SK-N-SH (cell line): ENCODE data around the gene AMD1. TPM values are rescaled to one million over a fixed set of nuclear protein-coding genes. Genes with fewer than 3 reads are reported as not detected.

Experiments used
- CTCF ChIA-PET: fragments of 300-600, 350-600 bp; formaldehyde crosslinking; extraction: SDS; loops from one replicate; lab custom pipeline; 2021; lab: Yijun Ruan, JAX
- POLR2A ChIA-PET: fragments of 350-600 bp; sonication (Branson Sonifier 250); formaldehyde crosslinking; extraction: SDS; loops from one replicate; lab custom pipeline; 2020; ENCODE audit warnings: antibody characterized with exemption, inconsistent platforms; lab: Yijun Ruan, JAX
- DNase-seq: peaks from one replicate; pipeline ENCODE4 v3.0.0; 2012
- H2AFZ ChIP-seq: fragments of 200-600 bp; sonication (generic); 2 replicates; pipeline ENCODE4 v1.8.1; 2016; ENCODE audit warnings: antibody characterized with exemption, mild to moderate bottlenecking, low read depth
- H3F3A ChIP-seq: fragments of 200-600 bp; sonication (generic); replicated peaks from 2 replicates; pipeline ENCODE3; 2016; ENCODE audit warnings: antibody characterized with exemption, mild to moderate bottlenecking; ENCODE audit not compliant: insufficient read depth
- H3K27ac ChIP-seq, 2 experiments: fragments of 200-500 bp in 1 of 2; fragments of 200-600 bp in 1 of 2; sonication (Bioruptor generic) in 1 of 2; sonication (generic), shearing (Covaris generic) in 1 of 2; 2 replicates each; pipeline versions ENCODE4 v1.5.1 to v1.6.1; 2014 to 2016; ENCODE audit warnings: low read depth in 2 of 2, inconsistent platforms in 1 of 2, low read length in 1 of 2, mild to moderate bottlenecking in 1 of 2, mixed read lengths in 1 of 2
- H3K27me3 ChIP-seq: fragments of 200-600 bp; sonication (generic), shearing (Covaris generic); 2 replicates; pipeline ENCODE4 v1.6.1; 2016; ENCODE audit warnings: mixed run types; ENCODE audit not compliant: insufficient read depth
- H3K36me3 ChIP-seq, 2 experiments: fragments of 200-500 bp in 1 of 2; fragments of 200-600 bp in 1 of 2; sonication (Bioruptor generic) in 1 of 2; sonication (generic) in 1 of 2; replicated peaks in 1 of 2; 2 replicates each; pipeline versions ENCODE3 to v1.5.1; 2014 to 2016; ENCODE audit warnings: low read length in 1 of 2, mild to moderate bottlenecking in 1 of 2; ENCODE audit not compliant: insufficient read depth in 2 of 2, control insufficient read depth in 1 of 2
- H3K4me1 ChIP-seq, 2 experiments: fragments of 200-500 bp in 1 of 2; fragments of 200-600 bp in 1 of 2; sonication (Bioruptor generic) in 1 of 2; sonication (generic), shearing (Covaris generic) in 1 of 2; 2 replicates each; pipeline versions ENCODE4 v1.5.1 to v1.6.1; 2014 to 2016; ENCODE audit warnings: low read depth in 1 of 2, low read length in 1 of 2, mixed run types in 1 of 2; ENCODE audit not compliant: insufficient read depth in 2 of 2, control insufficient read depth in 1 of 2
- H3K4me2 ChIP-seq: fragments of 200-600 bp; sonication (generic), shearing (Covaris generic); 2 replicates; pipeline ENCODE4 v1.6.1; 2017; ENCODE audit warnings: mixed run types
- H3K4me3 ChIP-seq, 2 experiments: fragments of 200-500 bp in 1 of 2; fragments of 200-600 bp in 1 of 2; sonication (Bioruptor generic) in 1 of 2; sonication (generic), shearing (Covaris generic) in 1 of 2; 2 replicates each; pipeline versions ENCODE4 v1.5.1 to v1.8.1; 2014 to 2016; ENCODE audit warnings: low read depth in 2 of 2, inconsistent platforms in 1 of 2, low read length in 1 of 2, mild to moderate bottlenecking in 1 of 2, mixed read lengths in 1 of 2, moderate library complexity in 1 of 2
- H3K79me2 ChIP-seq: fragments of 200-600 bp; sonication (generic); 2 replicates; pipeline ENCODE4 v1.8.1; 2017; ENCODE audit warnings: mild to moderate bottlenecking; ENCODE audit not compliant: insufficient read depth
- H3K9ac ChIP-seq: fragments of 200-600 bp; sonication (generic); 2 replicates; pipeline ENCODE4 v1.6.1; 2017; ENCODE audit warnings: mixed run types
- H3K9me2 ChIP-seq: fragments of 200-600 bp; sonication (generic); 2 replicates; pipeline ENCODE4 v1.6.1; 2017; ENCODE audit warnings: mixed run types
- H3K9me3 ChIP-seq: fragments of 200-600 bp; sonication (generic); 2 replicates; pipeline ENCODE4 v1.6.1; 2017; ENCODE audit warnings: mixed run types, mild to moderate bottlenecking, moderate library complexity
- H4K20me1 ChIP-seq: fragments of 200-600 bp; sonication (generic); 2 replicates; pipeline ENCODE4 v1.6.1; 2017; ENCODE audit warnings: mild to moderate bottlenecking, mixed run types; ENCODE audit not compliant: insufficient read depth
- CHD2 ChIP-seq: fragments of 150-350 bp; IDR thresholded peaks from 2 replicates; pipeline ENCODE4 v1.6.1; 2018; ENCODE audit warnings: low read length; ENCODE audit not compliant: partially characterized antibody
- ELF1 ChIP-seq: IDR thresholded peaks from 2 replicates; pipeline ENCODE4 v1.4.0; 2012
- EP300 ChIP-seq, 2 experiments: IDR thresholded peaks; 2 replicates each; pipeline versions ENCODE4 v1.4.0 to v1.6.1; 2012; ENCODE audit warnings: borderline replicate concordance in 1 of 2, low read depth in 1 of 2, low read length in 1 of 2
- EZH2phosphoT487 ChIP-seq: fragments of 200-600 bp; sonication (generic); IDR thresholded peaks from 2 replicates; pipeline ENCODE4 v1.6.1; 2017; ENCODE audit warnings: low read depth, mixed run types, mild to moderate bottlenecking, antibody characterized with exemption, moderate library complexity, borderline replicate concordance
- FOXM1 ChIP-seq: IDR thresholded peaks from 2 replicates; pipeline ENCODE4 v1.4.0; 2012; ENCODE audit warnings: low read depth, mild to moderate bottlenecking
- GATA2 ChIP-seq: sonication (generic); formaldehyde crosslinking; IDR thresholded peaks from 2 replicates; pipeline ENCODE4 v1.5.0; 2020; ENCODE audit warnings: mild to moderate bottlenecking, missing genetic modification reagents
- MEF2A ChIP-seq: IDR thresholded peaks from 2 replicates; pipeline ENCODE4 v1.4.0; 2012; ENCODE audit warnings: low read depth, borderline replicate concordance
- MXI1 ChIP-seq: IDR thresholded peaks from 2 replicates; pipeline ENCODE4 v1.6.1; 2012; ENCODE audit warnings: mild to moderate bottlenecking, low read depth, low read length, improper control_type of control experiment
- NFIC ChIP-seq: IDR thresholded peaks from 2 replicates; pipeline ENCODE4 v1.4.0; 2012; ENCODE audit warnings: borderline replicate concordance
- NRF1 ChIP-seq: IDR thresholded peaks from 2 replicates; pipeline ENCODE4 v1.6.1; 2012; ENCODE audit warnings: low read depth, mild to moderate bottlenecking, low read length
- RFX5 ChIP-seq: IDR thresholded peaks from 2 replicates; pipeline ENCODE4 v1.6.1; 2012; ENCODE audit warnings: mild to moderate bottlenecking, improper control_type of control experiment, low read length
- RXRA ChIP-seq: IDR thresholded peaks from 2 replicates; pipeline ENCODE4 v1.4.0; 2012; ENCODE audit warnings: low read depth, mild to moderate bottlenecking, borderline replicate concordance
- SMC3 ChIP-seq: IDR thresholded peaks from 2 replicates; pipeline ENCODE4 v1.6.1; 2012; ENCODE audit warnings: low read depth, low read length, improper control_type of control experiment
- TCF12 ChIP-seq: IDR thresholded peaks from 2 replicates; pipeline ENCODE4 v1.4.0; 2012
- TEAD4 ChIP-seq: IDR thresholded peaks from 2 replicates; pipeline ENCODE4 v1.4.0; 2012; ENCODE audit warnings: mild to moderate bottlenecking, borderline replicate concordance; ENCODE audit not compliant: insufficient read depth
- YY1 ChIP-seq: IDR thresholded peaks from 2 replicates; pipeline ENCODE4 v1.4.0; 2012; ENCODE audit warnings: low read depth, mild to moderate bottlenecking
- WGBS: methylation state at CpG from one replicate; pipeline ENCODE4 v1.1.6; 2017; ENCODE audit warnings: low lambda C conversion rate; 5-methylcytosine and 5-hydroxymethylcytosine counted together
- polyA plus RNA-seq, 3 experiments: library from polyadenylated mRNA; depleted of rRNA; stranded (reverse); fragments of >200 nt; gene quantifications; 2 replicates each; pipeline ENCODE4 v1.2.3, GENCODE V29; 2012
- TF ChIP-seq, protein P1 (sequence below): IDR thresholded peaks from 2 replicates; pipeline ENCODE4 v1.4.0; 2012; ENCODE audit warnings: low read depth, borderline replicate concordance
- TF ChIP-seq, protein P2 (sequence below): IDR thresholded peaks from 2 replicates; pipeline ENCODE4 v1.4.0; 2012; ENCODE audit warnings: low read depth
- TF ChIP-seq, protein P3 (sequence below): fragments of 150-350 bp; IDR thresholded peaks from 2 replicates; pipeline ENCODE4 v1.6.1; 2016; ENCODE audit warnings: mild to moderate bottlenecking, low read depth, low read length

Gene AMD1
- polyA plus RNA-seq, 1 of the 3 experiments (the other 2 are of a cell fraction) = 21.1 TPM

DNA sequence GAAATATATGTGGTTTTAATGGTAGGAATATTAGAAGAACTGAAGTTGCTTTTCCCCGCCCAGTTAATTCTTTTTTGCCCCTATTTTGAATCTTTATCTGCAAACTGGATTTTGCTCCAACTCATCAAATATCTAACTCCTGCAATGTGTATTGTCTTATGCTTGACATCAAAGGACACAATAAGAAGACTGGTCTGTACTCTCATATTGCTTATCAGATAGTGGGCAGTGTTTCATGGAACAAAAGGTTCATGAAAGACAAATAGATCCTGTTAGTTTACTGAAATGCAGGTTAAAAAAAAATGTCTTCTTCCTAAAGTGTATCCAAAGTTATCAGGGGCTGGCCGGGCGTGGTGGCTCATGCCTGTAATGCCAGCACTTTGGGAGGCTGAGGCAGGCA is 56.2 kb downstream of the AMD1 start (continued):
- TF ChIP-seq TEAD4 = no peak
- no peak for TF ChIP-seq GATA2 (CRISPR knock-in tag)
- TF ChIP-seq, protein P1, sequence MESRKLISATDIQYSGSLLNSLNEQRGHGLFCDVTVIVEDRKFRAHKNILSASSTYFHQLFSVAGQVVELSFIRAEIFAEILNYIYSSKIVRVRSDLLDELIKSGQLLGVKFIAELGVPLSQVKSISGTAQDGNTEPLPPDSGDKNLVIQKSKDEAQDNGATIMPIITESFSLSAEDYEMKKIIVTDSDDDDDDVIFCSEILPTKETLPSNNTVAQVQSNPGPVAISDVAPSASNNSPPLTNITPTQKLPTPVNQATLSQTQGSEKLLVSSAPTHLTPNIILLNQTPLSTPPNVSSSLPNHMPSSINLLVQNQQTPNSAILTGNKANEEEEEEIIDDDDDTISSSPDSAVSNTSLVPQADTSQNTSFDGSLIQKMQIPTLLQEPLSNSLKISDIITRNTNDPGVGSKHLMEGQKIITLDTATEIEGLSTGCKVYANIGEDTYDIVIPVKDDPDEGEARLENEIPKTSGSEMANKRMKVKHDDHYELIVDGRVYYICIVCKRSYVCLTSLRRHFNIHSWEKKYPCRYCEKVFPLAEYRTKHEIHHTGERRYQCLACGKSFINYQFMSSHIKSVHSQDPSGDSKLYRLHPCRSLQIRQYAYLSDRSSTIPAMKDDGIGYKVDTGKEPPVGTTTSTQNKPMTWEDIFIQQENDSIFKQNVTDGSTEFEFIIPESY = no peak
- TF ChIP-seq TCF12 = no peak
- TF ChIP-seq EZH2phosphoT487 = no peak

DNA sequence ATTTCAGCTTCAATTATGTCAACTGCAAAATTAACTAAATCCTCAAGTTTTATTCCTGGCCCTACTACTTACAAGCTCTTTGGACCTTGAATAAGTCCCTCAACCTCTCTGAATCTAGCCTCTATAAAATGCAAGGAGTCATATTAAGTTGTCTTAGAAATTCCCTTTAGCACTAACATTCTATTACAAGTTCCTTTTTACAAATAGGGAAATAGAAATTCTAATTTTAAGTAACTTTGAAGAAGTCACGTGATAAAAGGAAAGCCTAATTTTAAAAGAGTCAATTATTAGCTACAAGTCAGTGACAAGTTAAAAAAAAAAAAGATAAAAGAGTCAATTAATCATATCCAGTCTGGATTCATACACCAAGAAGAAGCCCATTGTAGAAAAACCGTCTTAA is 59.3 kb downstream of the AMD1 start:
- H3K4me1 ChIP-seq = no peaks in the 10 kb centered on the region
- TF ChIP-seq, protein P2, sequence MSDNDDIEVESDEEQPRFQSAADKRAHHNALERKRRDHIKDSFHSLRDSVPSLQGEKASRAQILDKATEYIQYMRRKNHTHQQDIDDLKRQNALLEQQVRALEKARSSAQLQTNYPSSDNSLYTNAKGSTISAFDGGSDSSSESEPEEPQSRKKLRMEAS = no peak
- TF ChIP-seq TEAD4 (no peak), EZH2phosphoT487 (no peak), RXRA (no peak), RFX5 (no peak), MXI1 (no peak), EP300 (IDR thresholded peaks at IDR 0.05; ENCODE audit: borderline replicate concordance in 1 of 2, low read depth in 1 of 2, low read length in 1 of 2) (no peak), YY1 (no peak), GATA2 (CRISPR knock-in tag) (no peak), TCF12 (no peak), ELF1 (no peak), NFIC (no peak), CHD2 (no peak), SMC3 (no peak), FOXM1 (no peak), MEF2A (no peak), NRF1 (no peak)
- TF ChIP-seq, protein P1 = no peak
- TF ChIP-seq, protein P3, sequence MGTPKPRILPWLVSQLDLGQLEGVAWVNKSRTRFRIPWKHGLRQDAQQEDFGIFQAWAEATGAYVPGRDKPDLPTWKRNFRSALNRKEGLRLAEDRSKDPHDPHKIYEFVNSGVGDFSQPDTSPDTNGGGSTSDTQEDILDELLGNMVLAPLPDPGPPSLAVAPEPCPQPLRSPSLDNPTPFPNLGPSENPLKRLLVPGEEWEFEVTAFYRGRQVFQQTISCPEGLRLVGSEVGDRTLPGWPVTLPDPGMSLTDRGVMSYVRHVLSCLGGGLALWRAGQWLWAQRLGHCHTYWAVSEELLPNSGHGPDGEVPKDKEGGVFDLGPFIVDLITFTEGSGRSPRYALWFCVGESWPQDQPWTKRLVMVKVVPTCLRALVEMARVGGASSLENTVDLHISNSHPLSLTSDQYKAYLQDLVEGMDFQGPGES = no peak
- no peak overlapping the region for H3K9ac ChIP-seq
- no peak overlapping the region for H3K4me2 ChIP-seq
- no peak overlapping the region for H3K27ac ChIP-seq
- H3K36me3 ChIP-seq = no peaks in the 10 kb centered on the region
- H2AFZ ChIP-seq = no peak overlapping the region
- DNase-seq = no peak
- 94% methylated on average over 2 of the region's 2 CpGs for WGBS
- H3K9me3 ChIP-seq = no peaks in the 10 kb centered on the region
- no peaks in the 10 kb centered on the region for H3K27me3 ChIP-seq
- no peaks in the 10 kb centered on the region for H4K20me1 ChIP-seq
- CTCF ChIA-PET = interaction anchor here (0.6 to 1.8 kb wide), 3 partner anchors 10 to 406 kb away, joined by 3 to 7 read pairs (median 4); no protein-coding TSS in a partner anchor
- no peaks in the 10 kb centered on the region for H3K9me2 ChIP-seq
- POLR2A ChIA-PET = no interaction called here
- no peak overlapping the region for H3K4me3 ChIP-seq
- H3F3A ChIP-seq = peaks cover 6% of the 10 kb centered on the region
- no peaks in the 10 kb centered on the region for H3K79me2 ChIP-seq
